ENCODE data around the gene PRKCZ.

PRKCZ gene

GRCh38 chr1:2049718-2050431 is at the start of gene PRKCZ:
Gene PRKCZ, plus strand, starts transcription at chr1:2050411. Its CDS starts 220 bp downstream, at chr1:2050631.
- DNase-seq: peak; percentile 94

- DNase-seq: no peak
These were observed 49.8 kb upstream of the PRKCZ start for GRCh38 chr1:2000432-2000831.

GRCh38 chr1:2000850-2001249 is 49.4 kb upstream of the PRKCZ start:
- no peak for DNase-seq

GRCh38 chr1:2001773-2002411 is 48.3 kb upstream of the PRKCZ start:
- DNase-seq: no peak

GRCh38 chr1:2003541-2004131 is 46.6 kb upstream of the PRKCZ start, which contains the start of gene CFAP74:
Gene CFAP74, minus strand, starts transcription at chr1:2003786. Its CDS starts 12,830 bp downstream, at chr1:1990956.
- DNase-seq: peak; percentile 47

GRCh38 chr1:2004856-2005255 is 45.4 kb upstream of the PRKCZ start:
- no peak for DNase-seq

GRCh38 chr1:2009101-2010053 is 40.8 kb upstream of the PRKCZ start:
- no peak for DNase-seq

GRCh38 chr1:2014181-2014580 is 36.0 kb upstream of the PRKCZ start:
- no peak for DNase-seq

- DNase-seq: no peak
These were observed 35.2 kb upstream of the PRKCZ start for GRCh38 chr1:2014741-2015735.

GRCh38 chr1:2016123-2016522 is 34.1 kb upstream of the PRKCZ start:
- DNase-seq: no peak

GRCh38 chr1:2018217-2019171 is 31.7 kb upstream of the PRKCZ start:
- no peak for DNase-seq

- peak; percentile 35 for DNase-seq
These were observed 31.1 kb upstream of the PRKCZ start, which contains the start of gene GABRD for GRCh38 chr1:2019172-2019543. Gene GABRD, plus strand, starts transcription at chr1:2019345. Its CDS starts 79 bp downstream, at chr1:2019424.

GRCh38 chr1:2019571-2020309 is 30.5 kb upstream of the PRKCZ start:
- no peak for DNase-seq

GRCh38 chr1:2020310-2020655 is 29.9 kb upstream of the PRKCZ start:
- DNase-seq: no peak

- DNase-seq: no peak
These were observed 28.7 kb upstream of the PRKCZ start for GRCh38 chr1:2021550-2021949.

GRCh38 chr1:2022063-2022770 is 28.0 kb upstream of the PRKCZ start:
- no peak for DNase-seq

GRCh38 chr1:2023187-2023586 is 27.0 kb upstream of the PRKCZ start:
- DNase-seq: no peak

GRCh38 chr1:2024451-2024850 is 25.8 kb upstream of the PRKCZ start:
- no peak for DNase-seq

GRCh38 chr1:2024887-2025286 is 25.3 kb upstream of the PRKCZ start:
- DNase-seq: no peak

Measured in activated CD4-positive, alpha-beta T cell treated with anti-CD3 and anti-CD28 coated beads for 48 hours (primary cell).